Measurements from ENCODE around the gene OCRL.

Gene OCRL

GRCh38 chrX:129593137-129593536 lies 53.1 kb downstream of the OCRL start:
- DNase-seq: no peak

GRCh38 chrX:129594781-129595180 lies 54.7 kb downstream of the OCRL start:
- DNase-seq: no peak

- no peak for DNase-seq
Measured at GRCh38 chrX:129596077-129596476, 56.0 kb downstream of the OCRL start.

GRCh38 chrX:129597905-129598304 lies 57.8 kb downstream of the OCRL start:
- no peak for DNase-seq

- no peak for DNase-seq
Measured at GRCh38 chrX:129599499-129599898, 59.4 kb downstream of the OCRL start.

- DNase-seq: no peak
Measured at GRCh38 chrX:129599996-129600395, 59.9 kb downstream of the OCRL start.

GRCh38 chrX:129600981-129601424 lies 60.9 kb downstream of the OCRL start:
- DNase-seq: no peak

- DNase-seq: peak; percentile 18
Measured at GRCh38 chrX:129606918-129607317, 66.9 kb downstream of the OCRL start.

GRCh38 chrX:129608496-129608895 lies 68.4 kb downstream of the OCRL start:
- no peak for DNase-seq

GRCh38 chrX:129609395-129609794 lies 69.3 kb downstream of the OCRL start:
- no peak for DNase-seq

GRCh38 chrX:129612396-129612795 lies 72.3 kb downstream of the OCRL start:
- no peak for DNase-seq

- DNase-seq: no peak
Measured at GRCh38 chrX:129613596-129613995, 73.5 kb downstream of the OCRL start.

- no peak for DNase-seq
Measured at GRCh38 chrX:129614481-129615255, 74.6 kb downstream of the OCRL start.

GRCh38 chrX:129617420-129617819 lies 77.4 kb downstream of the OCRL start:
- DNase-seq: no peak

- no peak for DNase-seq
Measured at GRCh38 chrX:129618997-129619396, 78.9 kb downstream of the OCRL start.

GRCh38 chrX:129622757-129623301 lies 82.8 kb downstream of the OCRL start:
- no peak for DNase-seq

GRCh38 chrX:129626026-129626425 lies 86.0 kb downstream of the OCRL start:
- DNase-seq: no peak

- no peak for DNase-seq
Measured at GRCh38 chrX:129629837-129630236, 89.8 kb downstream of the OCRL start.

- DNase-seq: no peak
Measured at GRCh38 chrX:129631849-129632248, 91.8 kb downstream of the OCRL start.

- no peak for DNase-seq
Measured at GRCh38 chrX:129632443-129632842, 92.4 kb downstream of the OCRL start.

- no peak for DNase-seq
Measured at GRCh38 chrX:129634541-129634940, 94.5 kb downstream of the OCRL start.

GRCh38 chrX:129636175-129636681 lies 96.2 kb downstream of the OCRL start:
- no peak for DNase-seq

- peak; percentile 19 for DNase-seq
Measured at GRCh38 chrX:129637217-129638109, 97.4 kb downstream of the OCRL start.

Data from NCI-H1105 (cell line).